HG03103 (cell line): ENCODE results near the gene ANKRD40CL.

Experiments
- ATAC-seq: cut with Tn5 transposase; IDR thresholded peaks from one replicate; pipeline ENCODE4 v1.9.1; 2021; ENCODE audit warnings: low read depth; ENCODE audit not compliant: unreplicated experiment

Gene ANKRD40CL

DNA sequence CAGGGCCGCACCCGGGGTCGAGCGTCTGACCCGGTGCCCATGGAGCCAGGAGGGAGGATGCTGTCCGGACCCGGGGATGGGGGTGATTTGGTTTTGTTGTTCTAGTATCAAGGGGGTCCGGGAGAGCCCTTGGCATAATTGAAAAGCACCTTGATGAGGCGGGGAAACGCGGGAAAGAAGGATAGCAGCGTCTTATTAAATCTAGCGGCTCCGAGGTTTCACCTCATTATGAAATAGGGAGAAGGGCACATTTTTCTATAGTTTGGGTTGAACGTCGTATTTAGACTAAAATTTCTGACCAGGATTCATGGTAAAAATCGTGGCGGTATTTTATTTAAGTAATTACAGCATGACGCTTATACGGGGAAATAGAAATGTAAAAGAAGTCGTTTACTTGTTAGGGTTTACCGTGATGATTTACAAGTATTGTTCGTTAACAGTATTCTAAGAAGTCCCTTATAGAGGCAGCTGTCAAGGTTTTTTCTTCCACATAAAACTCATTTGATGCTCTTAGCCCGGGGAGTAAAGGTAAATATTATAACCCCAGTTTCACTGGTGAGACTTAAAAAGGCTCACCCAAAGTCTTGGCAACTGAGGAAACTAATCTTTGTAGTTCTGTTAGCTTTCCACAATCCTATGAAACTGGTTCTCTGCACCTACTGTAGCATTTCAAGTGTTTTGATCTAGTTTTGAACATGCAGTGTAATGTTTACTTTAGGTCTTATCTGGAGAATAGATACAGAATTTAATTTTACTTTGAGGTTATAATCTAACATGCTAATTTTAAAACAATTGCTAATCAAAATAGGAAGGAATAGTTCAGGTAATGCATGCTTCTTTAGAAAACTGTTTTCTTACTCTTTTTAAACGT, 47.2 kb downstream of the ANKRD40CL start:
- no peak for ATAC-seq

DNA sequence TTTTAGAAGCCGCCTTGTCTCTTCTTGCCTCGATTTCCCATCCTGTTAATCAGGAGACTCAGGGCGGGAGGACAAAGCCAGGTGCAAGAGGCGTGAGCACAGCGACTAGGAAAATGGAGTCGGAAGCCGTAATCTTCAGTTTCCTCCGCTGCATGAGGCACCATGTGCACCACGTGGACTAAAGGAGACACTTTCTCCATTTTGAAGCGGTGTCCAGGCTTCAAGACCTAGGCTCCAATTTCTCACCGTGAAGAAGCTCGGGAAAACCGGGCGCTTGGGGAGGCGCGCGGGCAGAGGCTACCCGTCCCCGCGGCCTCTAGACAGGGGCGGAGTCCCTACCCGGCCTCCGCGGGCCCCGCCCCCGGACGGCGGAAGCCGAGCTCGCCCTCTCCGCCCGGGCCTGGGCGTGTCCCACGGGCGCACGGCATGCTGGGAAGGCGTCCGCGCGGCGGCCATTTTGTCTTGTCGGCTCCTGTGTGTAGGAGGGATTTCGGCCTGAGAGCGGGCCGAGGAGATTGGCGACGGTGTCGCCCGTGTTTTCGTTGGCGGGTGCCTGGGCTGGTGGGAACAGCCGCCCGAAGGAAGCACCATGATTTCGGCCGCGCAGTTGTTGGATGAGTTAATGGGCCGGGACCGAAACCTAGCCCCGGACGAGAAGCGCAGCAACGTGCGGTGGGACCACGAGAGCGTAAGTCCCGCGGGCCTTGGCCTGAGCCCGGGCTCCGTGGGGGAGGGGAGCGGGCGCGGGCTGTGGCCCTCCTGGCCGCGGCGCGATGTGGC, 48.0 kb downstream of the ANKRD40CL start, which contains the start of gene LUC7L3:
Gene LUC7L3, plus strand, starts transcription at position 460 of the 780 bp plus-strand sequence. Its CDS starts 130 bp downstream, at position 590.
- peak; percentile 80 for ATAC-seq

DNA sequence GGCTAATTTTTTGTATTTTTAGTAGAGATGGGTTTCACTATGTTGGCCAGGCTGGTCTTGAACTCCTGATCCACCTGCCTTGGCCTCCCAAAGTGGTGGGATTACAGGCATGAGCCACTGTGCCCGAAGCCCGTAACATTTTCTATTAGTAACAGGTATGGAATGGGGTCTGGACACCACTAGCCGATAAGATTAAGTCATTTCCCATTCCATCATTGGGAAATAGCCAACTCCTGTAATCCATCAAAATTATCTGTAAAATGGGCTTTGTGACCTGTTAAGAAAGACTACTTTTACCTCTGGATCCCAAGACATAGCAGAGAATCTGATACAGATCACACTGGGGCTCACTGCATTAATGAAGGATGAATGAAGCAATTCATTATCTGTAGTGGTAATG, 51.8 kb downstream of the ANKRD40CL start:
- no peak for ATAC-seq

DNA sequence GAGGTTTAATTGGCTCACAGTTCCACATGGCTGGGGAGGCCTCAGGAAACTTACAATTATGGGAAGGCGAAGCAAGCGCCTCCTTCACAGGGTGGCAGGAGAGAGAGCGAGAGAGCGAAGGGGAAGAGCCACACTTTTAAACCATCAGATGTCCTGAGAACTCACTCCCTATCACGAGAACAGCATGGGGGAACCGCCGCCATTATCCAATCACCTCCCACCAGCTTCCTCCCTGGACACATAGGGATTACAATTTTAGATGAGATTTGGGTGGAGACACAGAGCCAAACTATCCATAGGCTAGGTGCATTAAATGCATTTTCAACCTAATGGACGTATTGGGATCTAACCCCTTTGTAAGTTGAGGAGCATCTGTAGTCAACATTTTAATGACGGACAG, 54.7 kb downstream of the ANKRD40CL start:
- ATAC-seq, result no peak
